Gastrocnemius medialis (tissue), 4 donors: Measurements from ENCODE around the gene PPP1R12B.
"Not testable (repeated sequence)": the region's sequence is repeated elsewhere in the genome, so short reads cannot be mapped to it uniquely, and the experiment has no call there.

Source experiments
- POLR2A ChIP-seq, 2 donors: fragments of 450-650 bp; IDR thresholded peaks; one replicate each; pipeline ENCODE4 v1.6.1; 2017; ENCODE audit warnings: antibody characterized with exemption in 2 of 2, mild to moderate bottlenecking in 2 of 2, moderate library complexity in 2 of 2
- TF ChIP-seq, protein P1 (sequence below), 5 experiments: fragments of 450-650 bp in 3 of 5; fragments of 200-600 bp in 2 of 5; sonication (generic) in 2 of 5; IDR thresholded peaks in 4 of 5; conservative IDR thresholded peaks in 1 of 5; 1 replicate in 4 of 5; 2 replicates in 1 of 5; pipeline ENCODE4 v1.5.1; 2016 to 2019; ENCODE audit warnings: antibody characterized with exemption in 5 of 5, mild to moderate bottlenecking in 3 of 5, moderate library complexity in 3 of 5

DNA sequence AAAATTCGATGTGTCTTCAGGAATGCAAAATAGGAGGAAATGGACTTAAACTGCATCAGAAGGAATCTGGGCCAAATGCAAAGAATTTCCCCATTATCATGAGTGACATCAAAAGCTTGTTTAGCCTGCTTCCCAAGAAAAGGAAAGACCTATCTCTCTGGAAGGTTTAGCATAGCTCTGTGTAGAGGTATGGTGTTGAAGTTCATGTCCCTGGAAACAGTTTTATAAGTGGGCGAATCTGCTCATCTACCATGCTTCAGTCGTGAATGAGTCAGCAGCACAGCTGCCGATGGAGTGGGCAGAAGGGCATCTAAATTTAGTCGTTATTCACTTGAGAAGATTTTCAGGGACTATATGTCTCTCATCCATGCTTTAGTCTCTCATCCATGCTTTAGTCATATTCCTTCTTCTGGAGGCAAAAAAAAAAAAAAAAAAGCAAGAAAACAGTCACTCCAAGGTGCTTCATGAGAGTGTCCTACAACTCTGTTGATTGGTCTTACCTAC, 62.4 kb downstream of the PPP1R12B start:
- TF ChIP-seq, protein P1, sequence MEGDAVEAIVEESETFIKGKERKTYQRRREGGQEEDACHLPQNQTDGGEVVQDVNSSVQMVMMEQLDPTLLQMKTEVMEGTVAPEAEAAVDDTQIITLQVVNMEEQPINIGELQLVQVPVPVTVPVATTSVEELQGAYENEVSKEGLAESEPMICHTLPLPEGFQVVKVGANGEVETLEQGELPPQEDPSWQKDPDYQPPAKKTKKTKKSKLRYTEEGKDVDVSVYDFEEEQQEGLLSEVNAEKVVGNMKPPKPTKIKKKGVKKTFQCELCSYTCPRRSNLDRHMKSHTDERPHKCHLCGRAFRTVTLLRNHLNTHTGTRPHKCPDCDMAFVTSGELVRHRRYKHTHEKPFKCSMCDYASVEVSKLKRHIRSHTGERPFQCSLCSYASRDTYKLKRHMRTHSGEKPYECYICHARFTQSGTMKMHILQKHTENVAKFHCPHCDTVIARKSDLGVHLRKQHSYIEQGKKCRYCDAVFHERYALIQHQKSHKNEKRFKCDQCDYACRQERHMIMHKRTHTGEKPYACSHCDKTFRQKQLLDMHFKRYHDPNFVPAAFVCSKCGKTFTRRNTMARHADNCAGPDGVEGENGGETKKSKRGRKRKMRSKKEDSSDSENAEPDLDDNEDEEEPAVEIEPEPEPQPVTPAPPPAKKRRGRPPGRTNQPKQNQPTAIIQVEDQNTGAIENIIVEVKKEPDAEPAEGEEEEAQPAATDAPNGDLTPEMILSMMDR (IDR thresholded peaks at IDR 0.05 in 4 of 5, conservative IDR thresholded peaks at IDR 0.05 in 1 of 5): not testable (repeated sequence)
- TF ChIP-seq POLR2A (IDR thresholded peaks at IDR 0.05): peak in 1 of 2 donors; percentile 28
